Kidney epithelial cell (primary cell): ENCODE data around the gene TMEM231. TPM values are rescaled to one million over a fixed set of nuclear protein-coding genes. Genes with fewer than 3 reads are reported as not detected.
"Not testable (repeated sequence)": the region's sequence is repeated elsewhere in the genome, so short reads cannot be mapped to it uniquely, and the experiment has no call there.

Source experiments
- DNase-seq: peaks from one replicate; pipeline ENCODE4 v3.0.0-alpha.2; 2010; ENCODE audit warnings: low read depth
- H3K27me3 ChIP-seq: 2 replicates; pipeline ENCODE4 v1.6.0; 2011; ENCODE audit warnings: low read length; ENCODE audit not compliant: control insufficient read depth, insufficient read depth
- H3K36me3 ChIP-seq: 2 replicates; pipeline ENCODE4 v1.5.1; 2011; ENCODE audit warnings: low read length; ENCODE audit not compliant: control insufficient read depth, insufficient read depth
- H3K4me3 ChIP-seq: 2 replicates; pipeline ENCODE4 v1.5.1; 2011; ENCODE audit warnings: low read depth, mild to moderate bottlenecking, control low read depth, low read length
- CTCF ChIP-seq: IDR thresholded peaks from 2 replicates; pipeline ENCODE4 v1.5.1; 2011; ENCODE audit warnings: mild to moderate bottlenecking, moderate library complexity, low read length, control low read depth, inconsistent platforms; ENCODE audit not compliant: insufficient read depth, poor library complexity, severe bottlenecking
- total RNA-seq: library from RNA; depleted of rRNA; stranded (reverse); fragments of >200 nt; gene quantifications from 2 replicates; pipeline ENCODE4 v1.2.3, GENCODE V29; 2015

Gene TMEM231
- total RNA-seq, 1 donor from 2014 or later = 16.0 TPM

GRCh38 chr16:75501359-75501758 is 54.7 kb downstream of the TMEM231 start:
- no peak overlapping the region for H3K4me3 ChIP-seq
- H3K27me3 ChIP-seq = no peaks in the 10 kb centered on the region
- TF ChIP-seq CTCF = no peak
- no peak for DNase-seq
- H3K36me3 ChIP-seq = no peaks in the 10 kb centered on the region

GRCh38 chr16:75498605-75499322 is 57.3 kb downstream of the TMEM231 start:
- H3K27me3 ChIP-seq, DNase-seq, H3K4me3 ChIP-seq, H3K36me3 ChIP-seq: not testable (repeated sequence)

- Histone ChIP-seq H3K4me3 (no peak overlapping the region), H3K36me3 (no peaks in the 10 kb centered on the region), H3K27me3 (peaks cover 2% of the 10 kb centered on the region)
- no peak for DNase-seq
- TF ChIP-seq CTCF = no peak
Measured at GRCh38 chr16:75497558-75497957, 58.5 kb downstream of the TMEM231 start.

DNA sequence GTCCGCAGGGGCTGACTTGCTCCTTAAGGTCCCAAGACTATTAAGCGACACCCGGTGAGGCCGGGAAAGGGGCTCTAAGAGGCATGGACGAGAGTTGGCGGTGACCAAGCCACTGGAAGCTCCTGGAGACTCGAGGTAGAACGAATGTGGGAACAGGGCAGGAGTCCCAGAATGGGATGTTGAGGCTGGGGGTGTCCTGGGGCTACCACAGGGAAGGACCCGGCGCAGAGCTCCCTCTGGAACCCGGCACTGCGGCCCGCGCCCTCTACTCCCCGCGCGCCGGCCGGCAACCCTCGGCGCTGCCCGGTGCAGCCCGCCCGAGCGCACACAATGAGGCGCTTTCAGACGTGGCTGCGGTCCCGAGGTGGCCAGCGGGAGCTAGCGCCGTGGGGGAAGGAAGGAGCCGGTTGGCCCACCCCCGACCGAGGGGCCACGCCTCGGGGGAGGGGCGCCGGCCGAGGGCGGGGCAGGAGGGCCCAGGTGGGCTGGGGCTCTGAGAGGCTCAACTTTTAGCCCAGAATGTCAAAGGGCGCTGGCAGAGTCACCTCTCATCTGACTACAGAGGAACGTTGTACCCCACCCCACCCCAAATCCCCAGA is 60.9 kb downstream of the TMEM231 start, which contains the start of gene CHST6:
TSS of gene CHST6 (minus strand) at position 366 of the 599 bp plus-strand sequence. CDS start 15,613 bp downstream, outside the sequence.
- TF ChIP-seq CTCF = no peak
- Histone ChIP-seq H3K36me3 (no peaks in the 10 kb centered on the region), H3K4me3 (peak within 1 kb of the TSS; percentile 20), H3K27me3 (peaks cover 2% of the 10 kb centered on the region)
- no peak for DNase-seq

GRCh38 chr16:75494661-75495075 is 61.4 kb downstream of the TMEM231 start:
- peak overlapping the region; percentile 20 for H3K4me3 ChIP-seq
- no peak for TF ChIP-seq CTCF
- peaks cover 2% of the 10 kb centered on the region for H3K27me3 ChIP-seq
- DNase-seq = no peak
- H3K36me3 ChIP-seq = no peaks in the 10 kb centered on the region

DNA sequence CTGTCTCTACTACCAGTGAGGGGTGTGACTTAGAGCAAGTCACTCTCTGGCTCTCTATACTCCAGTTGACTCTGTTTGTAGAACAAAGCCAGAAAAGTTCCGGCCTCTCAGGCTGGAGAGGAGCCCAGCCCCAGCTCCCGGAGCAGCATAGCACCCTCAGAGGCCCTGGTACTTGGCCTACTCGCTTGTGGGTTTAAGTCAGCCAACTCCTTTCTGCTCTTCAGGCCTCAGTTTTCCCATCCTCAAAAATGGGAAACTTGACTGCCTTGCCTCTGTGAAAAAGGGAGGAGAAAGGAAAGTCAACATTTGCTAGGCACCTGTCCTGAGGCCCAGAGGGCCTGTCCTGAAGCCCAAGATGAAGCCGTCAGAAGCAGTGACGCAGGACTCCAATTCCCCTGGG is 61.9 kb downstream of the TMEM231 start:
- DNase-seq = no peak
- Histone ChIP-seq H3K36me3 (no peaks in the 10 kb centered on the region), H3K27me3 (peaks cover 2% of the 10 kb centered on the region), H3K4me3 (no peak overlapping the region)
- TF ChIP-seq CTCF = no peak
